Caco-2 (cell line): ENCODE data around the gene CACNB2. TPM values are rescaled to one million over a fixed set of nuclear protein-coding genes. Genes with fewer than 3 reads are reported as not detected.

ENCODE experiments used
- BruUV-seq: library from RNA; stranded (reverse); fragments of 400-500 nt; replicated peaks from 2 replicates; lab custom pipeline; 2021; lab: Mats Ljungman, UMichigan
- CTCF ChIA-PET: fragments of 300-600 bp; sonication (Branson Sonifier 250); formaldehyde crosslinking; loops from one replicate; lab custom pipeline; 2022; ENCODE audit warnings: antibody characterized with exemption; lab: Charles Lee
- POLR2A ChIA-PET: fragments of 300-600 bp; sonication (Branson Sonifier 250); formaldehyde crosslinking; loops from one replicate; lab custom pipeline; 2022; ENCODE audit warnings: antibody characterized with exemption; lab: Charles Lee
- DNase-seq, 2 experiments: peaks; one replicate each; pipeline versions ENCODE4 v3.0.0 to v3.0.0-alpha.2; 2020 to 2022
- H3K27me3 ChIP-seq: replicated peaks from 2 replicates; pipeline ENCODE4 v1.6.0; 2011; ENCODE audit warnings: low read length; ENCODE audit not compliant: control insufficient read depth, insufficient read depth
- H3K36me3 ChIP-seq: 2 replicates; pipeline ENCODE4 v1.5.1; 2011; ENCODE audit warnings: low read length; ENCODE audit not compliant: control insufficient read depth, insufficient read depth
- H3K4me1 ChIP-seq: fragments of 250-450 bp; sonication (Bioruptor Pico); 2 replicates; pipeline ENCODE4 v1.5.1; 2020; ENCODE audit warnings: mild to moderate bottlenecking
- H3K4me3 ChIP-seq: 2 replicates; pipeline ENCODE4 v1.5.1; 2011; ENCODE audit warnings: low read depth, mild to moderate bottlenecking, control low read depth, low read length
- H3K9me3 ChIP-seq: fragments of 250-450 bp; sonication (Bioruptor Pico); 2 replicates; pipeline ENCODE4 v1.5.1; 2020; ENCODE audit warnings: mild to moderate bottlenecking, moderate library complexity
- H3K27ac Mint-ChIP-seq: one replicate; pipeline ENCODE4 v1.8.0; 2022; ENCODE audit warnings: mixed read lengths; ENCODE audit not compliant: unreplicated experiment
- H3K27me3 Mint-ChIP-seq: one replicate; pipeline ENCODE4 v1.8.0; 2022; ENCODE audit warnings: mixed read lengths; ENCODE audit not compliant: insufficient read depth, unreplicated experiment
- H3K36me3 Mint-ChIP-seq: one replicate; pipeline ENCODE4 v1.8.0; 2022; ENCODE audit warnings: mild to moderate bottlenecking, mixed read lengths; ENCODE audit not compliant: insufficient read depth, unreplicated experiment
- H3K4me1 Mint-ChIP-seq: one replicate; pipeline ENCODE4 v1.8.0; 2022; ENCODE audit warnings: low read depth, mixed read lengths; ENCODE audit not compliant: unreplicated experiment
- H3K4me3 Mint-ChIP-seq: one replicate; pipeline ENCODE4 v1.8.0; 2022; ENCODE audit warnings: mild to moderate bottlenecking, moderate library complexity, mixed read lengths; ENCODE audit not compliant: unreplicated experiment
- H3K9me3 Mint-ChIP-seq: one replicate; pipeline ENCODE4 v1.8.0; 2022; ENCODE audit warnings: mixed read lengths; ENCODE audit not compliant: unreplicated experiment
- intact Hi-C: fragments of 100-400 bp; cut with micrococcal nuclease; formaldehyde crosslinking; loops from one replicate; pipeline ENCODE4 v1.10.0; 2022; ENCODE audit not compliant: unreplicated experiment
- total RNA-seq: library from RNA; stranded (reverse); gene quantifications from 2 replicates; pipeline ENCODE4 v1.2.3, GENCODE V29; 2022
- TF ChIP-seq, protein P1 (sequence below), 2 experiments: fragments of 200-600 bp in 1 of 2; IDR thresholded peaks; 1 replicate in 1 of 2; 2 replicates in 1 of 2; pipeline versions ENCODE4 v1.5.1 to v1.8.0; 2011 to 2022; ENCODE audit warnings: antibody characterized with exemption in 1 of 2, control low read depth in 1 of 2, inconsistent platforms in 1 of 2, low read depth in 1 of 2, low read length in 1 of 2, mild to moderate bottlenecking in 1 of 2, moderate library complexity in 1 of 2; ENCODE audit not compliant: insufficient read depth in 1 of 2, severe bottlenecking in 1 of 2, unreplicated experiment in 1 of 2

Gene CACNB2
- total RNA-seq, 1 experiment from 2014 or later = 0.98 TPM

DNA sequence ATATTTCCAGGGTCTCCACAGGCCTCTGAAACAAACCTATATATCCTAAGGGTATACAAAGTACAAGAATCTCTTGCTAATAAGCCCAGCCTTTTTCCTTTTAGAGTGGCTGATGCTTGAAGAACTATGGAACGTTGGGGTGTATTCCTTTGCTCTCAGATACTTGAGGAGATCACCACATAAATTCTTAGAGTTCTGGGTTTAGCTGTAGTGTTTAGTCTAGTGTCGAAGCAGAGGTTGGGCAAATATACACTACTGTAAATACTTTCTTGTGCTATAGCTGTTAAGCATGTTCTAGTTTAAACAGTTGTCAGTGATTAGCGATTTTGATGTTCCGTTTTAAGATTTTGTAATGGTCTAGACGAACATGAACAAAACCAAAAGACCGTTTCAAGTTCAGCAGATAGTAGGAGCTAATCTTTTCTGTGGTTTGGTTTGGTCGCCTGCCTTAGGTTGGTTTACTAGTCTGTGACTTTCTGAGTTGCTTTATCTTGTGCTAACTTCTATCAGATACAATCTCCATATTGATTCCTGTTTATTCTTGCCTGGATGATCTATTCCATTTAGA, 281.6 kb downstream of the CACNB2 start:
- CTCF ChIA-PET = interaction anchor here (0.5 kb wide), 1 partner anchor 83 kb away, joined by 3 read pairs; no protein-coding TSS in a partner anchor
- Mint-ChIP-seq H3K36me3 (no peaks in the 10 kb centered on the region), H3K4me3 (no peak overlapping the region), H3K9me3 (peaks cover 9% of the 10 kb centered on the region), H3K27ac (no peak overlapping the region), H3K27me3 (no peaks in the 10 kb centered on the region), H3K4me1 (peaks cover 6% of the 10 kb centered on the region)
- POLR2A ChIA-PET = no interaction called here
- TF ChIP-seq, protein P1, sequence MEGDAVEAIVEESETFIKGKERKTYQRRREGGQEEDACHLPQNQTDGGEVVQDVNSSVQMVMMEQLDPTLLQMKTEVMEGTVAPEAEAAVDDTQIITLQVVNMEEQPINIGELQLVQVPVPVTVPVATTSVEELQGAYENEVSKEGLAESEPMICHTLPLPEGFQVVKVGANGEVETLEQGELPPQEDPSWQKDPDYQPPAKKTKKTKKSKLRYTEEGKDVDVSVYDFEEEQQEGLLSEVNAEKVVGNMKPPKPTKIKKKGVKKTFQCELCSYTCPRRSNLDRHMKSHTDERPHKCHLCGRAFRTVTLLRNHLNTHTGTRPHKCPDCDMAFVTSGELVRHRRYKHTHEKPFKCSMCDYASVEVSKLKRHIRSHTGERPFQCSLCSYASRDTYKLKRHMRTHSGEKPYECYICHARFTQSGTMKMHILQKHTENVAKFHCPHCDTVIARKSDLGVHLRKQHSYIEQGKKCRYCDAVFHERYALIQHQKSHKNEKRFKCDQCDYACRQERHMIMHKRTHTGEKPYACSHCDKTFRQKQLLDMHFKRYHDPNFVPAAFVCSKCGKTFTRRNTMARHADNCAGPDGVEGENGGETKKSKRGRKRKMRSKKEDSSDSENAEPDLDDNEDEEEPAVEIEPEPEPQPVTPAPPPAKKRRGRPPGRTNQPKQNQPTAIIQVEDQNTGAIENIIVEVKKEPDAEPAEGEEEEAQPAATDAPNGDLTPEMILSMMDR (IDR thresholded peaks at IDR 0.05; ENCODE audit: insufficient read depth in 1 of 2, low read depth in 1 of 2, low read length in 1 of 2, severe bottlenecking in 1 of 2, unreplicated experiment in 1 of 2) = no peak
- intact Hi-C loops = no loop called here
- no TSS peak for BruUV-seq
- Histone ChIP-seq H3K4me3 (no peak overlapping the region), H3K36me3 (no peaks in the 10 kb centered on the region), H3K27me3 (no peaks in the 10 kb centered on the region), H3K9me3 (no peaks in the 10 kb centered on the region), H3K4me1 (peaks cover 6% of the 10 kb centered on the region; the same call in 1 of the 2 replicates)
- DNase-seq = no peak

DNA sequence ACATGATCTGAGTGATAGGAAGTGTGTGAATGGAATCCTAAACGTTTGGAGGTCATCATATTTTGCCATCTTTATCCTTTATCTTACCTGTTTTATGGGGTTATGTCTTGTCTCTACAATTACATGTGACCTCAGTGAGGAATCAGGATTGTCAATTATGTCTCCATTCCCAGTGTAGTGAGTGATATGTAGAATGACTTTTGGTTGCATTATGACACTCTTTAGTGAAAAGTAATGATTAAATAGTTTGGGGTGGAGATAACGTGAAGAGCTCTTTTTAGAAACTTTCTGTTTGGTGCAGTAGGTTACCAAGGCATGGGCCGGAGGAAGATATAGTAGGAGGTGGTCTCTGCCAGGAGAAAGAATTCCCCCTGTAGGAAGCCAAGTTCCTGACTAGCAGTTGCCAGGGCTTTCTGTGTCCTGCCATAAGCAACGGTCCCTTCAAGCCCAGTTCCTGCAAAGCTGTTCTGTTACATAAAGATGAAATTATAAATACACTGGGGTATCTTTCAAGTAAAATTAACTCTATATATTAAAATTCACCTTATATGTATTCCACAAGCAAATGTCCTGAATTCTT, 282.9 kb downstream of the CACNB2 start:
- DNase-seq = no peak
- Histone ChIP-seq H3K27me3 (no peaks in the 10 kb centered on the region), H3K4me1 (peaks cover 6% of the 10 kb centered on the region; the same call in 1 of the 2 replicates), H3K4me3 (no peak overlapping the region), H3K36me3 (no peaks in the 10 kb centered on the region), H3K9me3 (no peaks in the 10 kb centered on the region)
- ChIA-PET CTCF (no interaction called here), POLR2A (no interaction called here)
- TF ChIP-seq, protein P1 (IDR thresholded peaks at IDR 0.05; ENCODE audit: insufficient read depth in 1 of 2, low read depth in 1 of 2, low read length in 1 of 2, severe bottlenecking in 1 of 2, unreplicated experiment in 1 of 2) = no peak
- BruUV-seq = no TSS peak
- no peaks in the 10 kb centered on the region for H3K36me3 Mint-ChIP-seq
- H3K27ac Mint-ChIP-seq = no peak overlapping the region
- peaks cover 6% of the 10 kb centered on the region for H3K4me1 Mint-ChIP-seq
- H3K4me3 Mint-ChIP-seq = no peak overlapping the region
- H3K27me3 Mint-ChIP-seq = no peaks in the 10 kb centered on the region
- peaks cover under 1% of the 10 kb centered on the region for H3K9me3 Mint-ChIP-seq
- intact Hi-C loops = no loop called here

DNA sequence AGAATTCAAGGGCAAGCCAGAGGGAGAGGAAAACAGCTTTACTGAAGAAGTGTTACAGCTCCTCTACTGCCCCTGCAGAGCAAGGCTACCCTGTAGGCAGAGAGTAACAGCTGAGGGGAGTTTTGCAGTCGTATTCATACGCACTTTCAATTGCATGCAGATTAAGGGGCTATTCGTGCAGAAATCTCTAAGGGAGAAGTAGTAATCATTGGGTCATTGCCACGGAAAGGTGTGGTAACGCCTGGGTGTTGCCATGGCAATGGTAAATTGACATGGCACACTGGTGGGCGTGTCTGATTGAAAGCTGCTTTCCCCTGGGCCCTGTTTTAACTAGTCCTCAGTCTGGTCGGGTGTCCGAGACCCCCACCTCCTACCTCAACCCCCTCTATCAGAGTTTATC, 284.0 kb downstream of the CACNB2 start:
- Mint-ChIP-seq H3K4me1 (peaks cover 9% of the 10 kb centered on the region), H3K36me3 (no peaks in the 10 kb centered on the region), H3K27me3 (no peaks in the 10 kb centered on the region), H3K9me3 (no peaks in the 10 kb centered on the region), H3K4me3 (no peak overlapping the region), H3K27ac (no peak overlapping the region)
- Histone ChIP-seq H3K36me3 (no peaks in the 10 kb centered on the region), H3K4me1 (peaks cover 6% of the 10 kb centered on the region; the same call in 1 of the 2 replicates), H3K9me3 (no peaks in the 10 kb centered on the region), H3K27me3 (no peaks in the 10 kb centered on the region), H3K4me3 (no peak overlapping the region)
- POLR2A ChIA-PET = no interaction called here
- DNase-seq = no peak
- TF ChIP-seq, protein P1 (IDR thresholded peaks at IDR 0.05; ENCODE audit: insufficient read depth in 1 of 2, low read depth in 1 of 2, low read length in 1 of 2, severe bottlenecking in 1 of 2, unreplicated experiment in 1 of 2) = no peak
- CTCF ChIA-PET = no interaction called here
- intact Hi-C loops = no loop called here
- no TSS peak for BruUV-seq
